Activated B cell treated with CpG ODN at 0.5 μM for 24 hours (primary cell): ENCODE data around the gene TREML1. TPM values are rescaled to one million over a fixed set of nuclear protein-coding genes. Genes with fewer than 3 reads are reported as not detected.

ENCODE experiments used
- ATAC-seq: fragments of 200-7000 bp; cut with Tn5 transposase; one replicate; pipeline ENCODE4 v1.10.0; 2021; ENCODE audit warnings: low read depth, mild to moderate bottlenecking, moderate library complexity
- CTCF ChIA-PET: fragments of 350-600 bp; sonication (Branson Sonifier 250); formaldehyde crosslinking; loops from one replicate; lab custom pipeline; 2021; ENCODE audit warnings: antibody characterized with exemption; lab: Charles Lee
- POLR2A ChIA-PET: fragments of 350-600 bp; sonication (Branson Sonifier 250); formaldehyde crosslinking; loops from one replicate; lab custom pipeline; 2021; ENCODE audit warnings: antibody characterized with exemption; lab: Charles Lee
- DNase-seq: peaks from one replicate; pipeline ENCODE4 v3.0.0; 2022
- H3K27ac Mint-ChIP-seq: one replicate; pipeline ENCODE4 v1.8.0; 2020; ENCODE audit warnings: mixed read lengths
- H3K27me3 Mint-ChIP-seq: one replicate; pipeline ENCODE4 v1.8.0; 2021; ENCODE audit warnings: mixed read lengths
- H3K36me3 Mint-ChIP-seq: one replicate; pipeline ENCODE4 v1.8.0; 2021; ENCODE audit warnings: low read depth, mixed read lengths
- H3K4me1 Mint-ChIP-seq: one replicate; pipeline ENCODE4 v1.8.0; 2021; ENCODE audit warnings: mixed read lengths
- H3K4me3 Mint-ChIP-seq: one replicate; pipeline ENCODE4 v1.8.0; 2020; ENCODE audit warnings: mild to moderate bottlenecking, mixed read lengths
- H3K9me3 Mint-ChIP-seq: one replicate; pipeline ENCODE4 v1.8.0; 2020; ENCODE audit warnings: mixed read lengths
- CTCF ChIP-seq: fragments of 200-600 bp; IDR thresholded peaks from one replicate; pipeline ENCODE4 v1.8.0; 2022; ENCODE audit warnings: antibody characterized with exemption, mild to moderate bottlenecking
- intact Hi-C: fragments of 100-400 bp; cut with micrococcal nuclease; formaldehyde crosslinking; loops from one replicate; pipeline ENCODE4 v1.15.1; 2024
- total RNA-seq: library from RNA; stranded (reverse); gene quantifications from 2 replicates; pipeline ENCODE4 v1.2.3, GENCODE V29; 2022

The TREML1 gene
- not detected in 2 replicates for total RNA-seq

GRCh38 chr6:41153992-41154625 lies at the start of gene TREML1:
TREML1 (minus strand) TSS chr6:41154347; CDS start chr6:41154288, 59 bp downstream.
- TF ChIP-seq CTCF = no peak
- peaks cover 2% of the 10 kb centered on the region for H3K36me3 Mint-ChIP-seq
- H3K9me3 Mint-ChIP-seq = no peaks in the 10 kb centered on the region
- ATAC-seq (no peak), DNase-seq (no peak)
- intact Hi-C loops = no loop called here
- peaks cover 3% of the 10 kb centered on the region for H3K27me3 Mint-ChIP-seq
- CTCF ChIA-PET = no interaction called here
- POLR2A ChIA-PET = no interaction called here
- H3K4me3 Mint-ChIP-seq = no peak within 1 kb of the TSS
- no peak within 1 kb of the TSS for H3K27ac Mint-ChIP-seq
- H3K4me1 Mint-ChIP-seq = no peaks in the 10 kb centered on the region

GRCh38 chr6:41201764-41202173 lies 47.6 kb upstream of the TREML1 start:
- H3K4me3 Mint-ChIP-seq = peak overlapping the region; percentile 75
- no peaks in the 10 kb centered on the region for H3K9me3 Mint-ChIP-seq
- peaks cover 16% of the 10 kb centered on the region for H3K36me3 Mint-ChIP-seq
- no peak for TF ChIP-seq CTCF
- ATAC-seq = peak; percentile 32
- ChIA-PET POLR2A (interaction anchor here (0.7 to 3.4 kb wide), 3 partner anchors 10 to 129 kb away, joined by 3 to 21 read pairs (median 10); partner anchors contain the start of genes NFYA and OARD1), CTCF (interaction anchor here (1.5 to 1.8 kb wide), 2 partner anchors 10 to 19 kb away, joined by 4 to 6 read pairs; no protein-coding TSS in a partner anchor)
- peaks cover 74% of the 10 kb centered on the region for H3K4me1 Mint-ChIP-seq
- intact Hi-C loops = loop anchor here (1.0 to 2.0 kb wide), 2 partner anchors 77 to 129 kb away; partner anchors contain the start of genes NFYA and OARD1
- no peak for DNase-seq
- peak overlapping the region; percentile 96 for H3K27ac Mint-ChIP-seq
- no peaks in the 10 kb centered on the region for H3K27me3 Mint-ChIP-seq

GRCh38 chr6:41200901-41201763 lies 47.0 kb upstream of the TREML1 start, which contains the start of gene TREML2:
TREML2 (minus strand) TSS chr6:41201149; CDS start chr6:41201008, 141 bp downstream.
- DNase-seq (peak; percentile 55), ATAC-seq (peak; percentile 59)
- H3K27me3 Mint-ChIP-seq = no peaks in the 10 kb centered on the region
- peaks cover 23% of the 10 kb centered on the region for H3K36me3 Mint-ChIP-seq
- intact Hi-C loops = loop anchor here (1.0 to 2.0 kb wide), 2 partner anchors 78 to 129 kb away; partner anchors contain the start of genes NFYA and OARD1
- peaks cover 79% of the 10 kb centered on the region for H3K4me1 Mint-ChIP-seq
- H3K4me3 Mint-ChIP-seq = peak within 1 kb of the TSS; percentile 75
- peak within 1 kb of the TSS; percentile 96 for H3K27ac Mint-ChIP-seq
- CTCF ChIA-PET = interaction anchor here (1.4 to 1.8 kb wide), 4 partner anchors 9 to 77 kb away, joined by 4 to 8 read pairs (median 5); no protein-coding TSS in a partner anchor
- POLR2A ChIA-PET = interaction anchor here (0.6 to 3.4 kb wide), 16 partner anchors 9 to 587 kb away, joined by 3 to 21 read pairs (median 3); partner anchors contain the start of genes NFYA, OARD1 and TOMM6
- TF ChIP-seq CTCF = no peak
- H3K9me3 Mint-ChIP-seq = no peaks in the 10 kb centered on the region

GRCh38 chr6:41200296-41200900 lies 46.3 kb upstream of the TREML1 start:
- Mint-ChIP-seq H3K4me3 (peak overlapping the region; percentile 75), H3K9me3 (no peaks in the 10 kb centered on the region), H3K36me3 (peaks cover 27% of the 10 kb centered on the region), H3K4me1 (peaks cover 86% of the 10 kb centered on the region), H3K27me3 (no peaks in the 10 kb centered on the region), H3K27ac (peak overlapping the region; percentile 96)
- TF ChIP-seq CTCF = no peak
- POLR2A ChIA-PET = interaction anchor here (0.6 to 3.4 kb wide), 15 partner anchors 9 to 588 kb away, joined by 3 to 21 read pairs (median 3); partner anchors contain the start of genes NFYA, OARD1 and TOMM6
- peak; percentile 29 for ATAC-seq
- intact Hi-C loops = loop anchor here (2.0 kb wide), 1 partner anchor 78 kb away; no protein-coding TSS in a partner anchor
- DNase-seq = no peak
- CTCF ChIA-PET = interaction anchor here (1.4 to 1.8 kb wide), 3 partner anchors 9 to 78 kb away, joined by 4 to 8 read pairs (median 6); no protein-coding TSS in a partner anchor
